Measurements from ENCODE around the gene FBLN5.
A peak's percentile ranks its signal among the peaks of the same experiment; 100 is the strongest.
"Not testable (repeated sequence)": the region's sequence is repeated elsewhere in the genome, so short reads cannot be mapped to it uniquely, and the experiment has no call there.

The FBLN5 gene

GRCh38 chr14:91911474-91912032 lies 35.9 kb downstream of the FBLN5 start:
- DNase-seq (ENCODE audit: extremely low spot score, insufficient read length, low read depth) (peak; percentile 11), FAIRE-seq (peak; percentile 73)

DNA sequence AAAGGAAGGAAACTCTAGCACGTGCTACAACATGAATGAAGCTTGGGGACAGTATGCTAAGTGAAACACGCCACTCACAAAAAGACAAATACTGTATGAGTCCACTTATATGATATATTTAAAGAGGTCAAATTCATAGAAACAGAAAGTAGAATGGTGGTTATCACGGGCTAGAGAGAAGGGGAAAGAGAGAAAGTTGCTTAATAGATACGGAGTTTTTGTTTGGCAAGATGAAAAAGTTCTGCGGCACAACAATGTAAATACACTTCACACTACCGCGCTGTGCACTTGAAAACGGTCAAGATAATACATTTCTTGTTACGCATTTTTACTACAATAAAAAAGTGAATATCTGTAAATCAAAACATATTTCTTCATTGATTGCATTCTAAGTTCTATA lies 37.3 kb downstream of the FBLN5 start:
- FAIRE-seq (no peak), DNase-seq (ENCODE audit: extremely low spot score, insufficient read length, low read depth) (no peak)

DNA sequence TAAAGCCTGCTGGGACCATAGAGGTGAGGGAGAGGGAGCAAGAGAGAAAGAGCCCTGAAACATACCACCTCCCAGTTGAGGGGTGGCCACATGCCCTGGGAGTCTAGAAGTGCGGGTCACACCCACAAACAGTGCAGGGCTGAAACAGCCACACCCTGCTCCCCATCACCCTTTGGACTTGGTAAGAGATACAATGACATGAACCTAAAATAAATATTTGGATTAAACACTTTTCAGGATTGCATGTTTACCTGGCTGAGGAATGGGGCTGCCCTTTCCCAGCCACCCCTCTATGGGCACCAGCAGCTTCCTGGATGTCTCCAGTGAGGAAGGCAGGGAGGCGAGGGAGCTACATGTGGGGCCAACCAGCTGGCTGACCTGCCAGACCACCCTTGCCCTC lies 41.1 kb downstream of the FBLN5 start:
- no peak for FAIRE-seq
- no peak for DNase-seq (ENCODE audit: extremely low spot score, insufficient read length, low read depth)

DNA sequence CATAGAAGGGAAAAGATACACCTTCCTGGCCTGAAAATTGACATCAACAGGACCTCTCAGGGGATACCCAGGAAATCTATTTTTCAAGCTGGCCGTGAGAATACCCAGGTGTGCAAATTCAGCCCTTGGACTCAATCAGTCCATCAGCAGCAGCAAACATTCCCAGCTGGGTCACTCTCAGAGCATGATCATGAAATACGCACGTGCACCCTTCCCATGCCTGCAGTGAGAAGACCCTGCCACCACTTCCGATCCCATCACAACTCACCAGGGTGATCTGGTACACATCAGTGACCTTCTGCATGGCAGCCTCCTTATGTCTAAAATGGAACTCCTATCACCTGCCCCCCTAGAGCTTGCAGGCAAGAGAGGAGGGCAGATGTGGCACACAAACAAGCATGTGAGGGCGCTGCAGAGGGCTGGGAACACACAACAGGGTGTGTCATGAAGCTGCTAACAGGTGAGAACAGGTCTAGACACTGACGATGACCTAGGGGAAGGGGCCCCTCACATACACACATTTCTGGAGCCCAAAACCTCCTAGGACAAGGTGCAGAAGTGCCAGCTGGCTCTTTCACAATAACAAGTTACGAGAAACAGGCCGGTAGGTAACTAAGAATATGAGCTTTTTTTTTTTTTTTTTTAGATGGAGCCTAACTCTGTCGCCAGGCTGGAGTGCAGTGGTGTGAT lies 42.4 kb downstream of the FBLN5 start:
- FAIRE-seq (no peak), DNase-seq (ENCODE audit: extremely low spot score, insufficient read length, low read depth) (no peak)

- FAIRE-seq (no peak), DNase-seq (ENCODE audit: extremely low spot score, insufficient read length, low read depth) (no peak)
Measured at GRCh38 chr14:91904483-91904882, 43.0 kb downstream of the FBLN5 start.

DNA sequence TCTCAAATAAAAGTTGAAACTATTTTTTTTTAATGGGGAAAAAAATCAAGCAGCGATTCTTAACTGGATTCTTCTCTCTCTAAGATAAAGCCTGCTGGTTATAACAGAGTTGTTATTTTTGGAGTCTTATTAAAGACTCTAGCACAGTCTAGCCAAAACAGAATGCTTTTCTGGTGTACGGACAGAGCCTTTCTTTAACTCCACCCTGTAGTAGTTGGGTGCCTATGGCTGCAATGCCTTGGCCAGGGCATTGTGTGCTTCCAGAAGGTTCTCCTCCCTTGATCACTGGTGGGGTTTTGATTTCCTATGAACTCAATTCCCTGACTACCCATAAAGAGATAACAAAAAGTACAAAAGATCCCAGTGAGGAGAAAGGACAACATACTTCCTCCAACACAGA lies 44.4 kb downstream of the FBLN5 start:
- DNase-seq (ENCODE audit: extremely low spot score, insufficient read length, low read depth) (no peak), FAIRE-seq (no peak)

DNA sequence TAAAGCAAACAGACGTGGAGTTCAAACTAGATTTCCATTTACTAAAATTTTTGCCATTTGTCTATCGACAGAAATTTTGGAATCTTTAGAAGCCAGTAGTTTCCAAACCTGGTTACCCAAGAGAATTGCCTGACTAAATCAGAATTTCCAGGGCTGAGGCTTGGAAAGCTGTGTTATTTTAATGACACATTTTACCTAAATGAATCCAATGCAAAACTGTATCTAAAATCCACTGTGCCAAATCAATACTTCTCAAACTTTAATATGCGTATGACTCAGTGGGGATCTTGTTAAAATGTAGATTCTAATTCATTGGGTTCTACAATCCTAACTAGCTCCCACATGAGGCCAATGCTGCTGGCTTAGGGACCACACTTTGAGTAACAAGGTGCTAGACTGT lies 45.2 kb downstream of the FBLN5 start:
- DNase-seq (ENCODE audit: extremely low spot score, insufficient read length, low read depth) (no peak), FAIRE-seq (no peak)

DNA sequence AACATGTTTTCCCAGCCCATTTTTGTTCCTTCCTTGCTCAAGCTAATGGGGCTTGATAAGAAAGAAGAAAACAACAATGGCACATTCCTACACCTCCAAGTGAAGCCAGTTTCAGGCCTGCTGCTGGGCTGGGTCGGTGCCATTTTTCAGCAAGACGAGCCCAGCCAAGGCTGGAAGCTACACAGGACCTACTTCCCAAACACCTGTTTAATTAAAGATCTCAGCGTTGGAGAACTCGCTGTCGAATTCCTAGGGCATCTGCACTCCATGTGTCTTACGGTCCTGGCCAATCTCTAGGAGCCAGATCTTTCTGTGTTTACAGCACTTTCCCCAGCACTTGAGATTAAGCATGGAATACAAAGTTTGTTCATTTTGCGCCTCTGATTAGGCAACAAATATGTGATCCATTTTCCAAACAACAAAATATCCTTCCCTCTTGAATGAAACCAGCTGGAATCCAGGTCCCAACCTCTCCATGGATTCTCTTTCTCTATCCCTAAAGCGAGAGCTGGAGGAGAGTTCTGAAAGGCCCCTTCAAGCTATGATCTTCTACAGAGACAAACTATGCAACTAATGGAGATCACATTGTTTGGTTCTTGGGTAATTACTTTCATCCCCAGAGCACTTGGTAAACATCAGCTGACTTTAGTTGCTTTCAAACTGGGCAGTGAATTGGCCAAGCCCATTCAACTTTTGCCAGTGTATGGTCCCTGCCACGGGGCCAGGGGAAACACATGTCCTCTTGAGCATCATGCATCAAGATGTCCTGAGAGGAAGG lies 45.9 kb downstream of the FBLN5 start:
- DNase-seq (ENCODE audit: extremely low spot score, insufficient read length, low read depth) = no peak
- FAIRE-seq = no peak

- no peak for FAIRE-seq
Measured at GRCh38 chr14:91899806-91900205, 47.7 kb downstream of the FBLN5 start.

DNA sequence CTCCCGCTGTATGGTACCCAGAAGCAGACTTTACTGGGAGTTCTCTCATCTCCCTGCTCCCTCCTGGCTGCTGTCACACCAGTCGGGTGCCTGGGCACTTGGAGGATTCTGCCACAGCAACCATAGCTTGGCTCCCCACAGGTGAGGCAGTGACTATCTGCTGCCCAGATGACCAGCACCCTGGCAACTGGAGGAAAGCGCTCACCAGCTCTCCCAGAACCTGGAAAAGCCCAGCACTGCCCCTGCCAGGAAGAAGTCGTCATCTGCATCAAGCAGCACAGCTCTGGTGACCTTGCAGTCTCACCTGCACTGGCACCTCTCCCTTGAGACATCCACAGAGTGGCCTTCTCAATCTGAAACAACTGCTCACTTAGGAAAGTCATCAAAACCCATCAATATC lies 48.3 kb downstream of the FBLN5 start:
- FAIRE-seq = no peak
- no peak for DNase-seq (ENCODE audit: extremely low spot score, insufficient read length, low read depth)

More at GRCh38 chr14:91899806-91900205, 47.7 kb downstream of the FBLN5 start:
- no peak for DNase-seq (ENCODE audit: extremely low spot score, insufficient read length, low read depth)

DNA sequence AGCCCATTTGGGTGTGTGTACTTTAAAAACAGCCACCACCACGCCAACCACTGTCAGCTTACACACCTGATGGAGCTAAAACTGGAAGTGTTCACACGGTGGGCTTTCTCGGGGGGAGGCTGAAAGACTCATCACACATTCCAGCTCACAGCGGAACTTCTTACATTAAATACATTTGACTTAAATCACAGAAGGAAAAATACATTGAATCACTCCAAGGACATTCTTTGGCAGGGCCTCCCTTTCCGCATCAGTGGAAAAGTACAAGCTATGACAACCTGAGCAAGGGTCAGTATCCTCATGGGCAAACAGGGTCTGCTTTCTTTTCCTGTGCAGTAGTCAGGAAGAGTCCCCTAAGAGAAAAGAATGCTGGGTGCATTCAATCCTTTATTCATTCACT lies 49.1 kb downstream of the FBLN5 start:
- DNase-seq (ENCODE audit: extremely low spot score, insufficient read length, low read depth) (no peak), FAIRE-seq (no peak)

DNA sequence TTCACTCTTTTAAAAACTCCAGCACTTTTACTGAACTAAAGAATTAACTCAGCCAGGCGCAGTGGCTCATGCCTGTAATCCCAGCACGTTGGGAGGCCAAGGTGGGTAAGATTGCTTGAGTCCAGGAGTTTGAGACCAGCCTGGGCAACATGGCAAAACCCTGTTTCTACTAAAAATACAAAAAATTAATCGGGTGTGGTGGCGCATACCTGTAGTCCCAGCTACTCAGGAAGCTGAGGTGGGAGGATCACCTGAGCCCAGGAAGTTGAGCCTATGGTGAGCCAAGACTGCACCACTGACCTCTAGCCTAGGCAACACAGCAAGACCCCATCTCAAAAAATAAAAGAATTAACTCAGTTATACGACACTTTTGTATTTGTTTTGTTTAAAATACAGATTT lies 49.8 kb downstream of the FBLN5 start:
- FAIRE-seq; DNase-seq (ENCODE audit: extremely low spot score, insufficient read length, low read depth): not testable (repeated sequence)

GRCh38 chr14:91897106-91897701 lies 50.3 kb downstream of the FBLN5 start:
- no peak for FAIRE-seq
- no peak for DNase-seq (ENCODE audit: extremely low spot score, insufficient read length, low read depth)

DNA sequence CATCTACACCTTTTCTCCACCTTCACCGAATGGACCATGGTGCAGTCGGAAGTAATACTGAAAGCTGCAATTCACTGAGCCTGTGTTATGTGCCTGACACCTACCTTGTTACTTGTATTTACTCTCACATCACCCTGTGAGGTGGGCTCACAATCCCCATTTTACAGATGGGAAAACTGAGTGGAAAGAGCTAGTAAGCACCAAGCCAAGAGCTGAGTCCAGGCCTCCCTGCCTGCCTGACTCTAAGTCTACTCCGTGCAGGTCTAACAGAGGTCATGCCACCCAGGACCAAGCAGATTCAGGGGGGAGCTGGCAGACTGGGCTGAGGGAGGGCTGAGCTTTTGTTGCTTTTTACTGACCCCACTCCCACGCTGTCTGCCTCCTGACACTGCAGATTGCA lies 51.1 kb downstream of the FBLN5 start:
- DNase-seq (ENCODE audit: extremely low spot score, insufficient read length, low read depth) (no peak), FAIRE-seq (no peak)

GRCh38 chr14:91893669-91894068 lies 53.8 kb downstream of the FBLN5 start:
- FAIRE-seq (no peak), DNase-seq (ENCODE audit: extremely low spot score, insufficient read length, low read depth) (no peak)

- FAIRE-seq = peak; percentile 38
Measured at GRCh38 chr14:91893007-91893406, 54.5 kb downstream of the FBLN5 start.

DNA sequence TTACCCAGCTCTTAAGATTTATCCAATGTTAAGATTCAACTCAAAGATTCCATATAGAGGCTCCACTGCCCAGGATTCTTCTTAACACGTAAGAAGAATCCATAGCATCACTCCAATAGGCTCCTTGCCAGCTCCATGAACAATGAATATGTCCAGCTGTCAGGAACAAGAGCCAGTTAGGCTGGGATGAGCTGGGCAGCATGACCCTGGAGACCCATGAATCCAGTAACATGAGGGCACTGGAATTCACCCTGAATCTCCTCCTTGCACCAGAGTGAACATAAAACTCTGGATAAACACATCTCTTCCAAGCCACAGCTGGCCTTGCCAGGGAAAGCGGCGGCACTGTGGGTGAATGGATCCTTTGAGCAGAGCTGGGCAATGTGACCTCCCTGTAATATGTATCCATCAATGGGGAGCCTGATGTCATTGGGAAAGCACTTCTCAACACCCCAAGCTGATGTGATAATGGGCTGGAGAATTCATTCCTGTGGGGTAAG lies 55.7 kb downstream of the FBLN5 start:
- DNase-seq (ENCODE audit: extremely low spot score, insufficient read length, low read depth) (no peak), FAIRE-seq (no peak)

More at GRCh38 chr14:91893007-91893406, 54.5 kb downstream of the FBLN5 start:
- no peak for DNase-seq (ENCODE audit: extremely low spot score, insufficient read length, low read depth)

DNA sequence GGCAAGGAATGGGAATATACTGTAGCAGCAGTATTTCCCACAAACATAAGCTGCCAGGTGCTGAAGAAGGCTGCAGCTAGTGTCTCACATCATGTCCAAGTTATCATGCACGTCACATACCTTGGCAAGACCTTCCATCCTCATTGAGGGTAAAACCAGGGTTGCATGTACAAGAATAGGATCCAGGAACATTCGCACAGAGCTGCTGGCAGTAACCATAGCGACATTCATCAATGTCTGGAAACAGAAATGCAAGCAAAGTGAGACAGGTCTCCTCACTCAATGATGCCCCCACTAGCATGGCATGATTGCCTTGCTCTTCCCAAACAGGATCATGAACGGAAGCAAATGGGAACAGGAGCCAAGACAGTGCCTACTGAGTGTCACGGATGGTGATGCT lies 56.4 kb downstream of the FBLN5 start:
- DNase-seq (ENCODE audit: extremely low spot score, insufficient read length, low read depth) (no peak), FAIRE-seq (no peak)

DNA sequence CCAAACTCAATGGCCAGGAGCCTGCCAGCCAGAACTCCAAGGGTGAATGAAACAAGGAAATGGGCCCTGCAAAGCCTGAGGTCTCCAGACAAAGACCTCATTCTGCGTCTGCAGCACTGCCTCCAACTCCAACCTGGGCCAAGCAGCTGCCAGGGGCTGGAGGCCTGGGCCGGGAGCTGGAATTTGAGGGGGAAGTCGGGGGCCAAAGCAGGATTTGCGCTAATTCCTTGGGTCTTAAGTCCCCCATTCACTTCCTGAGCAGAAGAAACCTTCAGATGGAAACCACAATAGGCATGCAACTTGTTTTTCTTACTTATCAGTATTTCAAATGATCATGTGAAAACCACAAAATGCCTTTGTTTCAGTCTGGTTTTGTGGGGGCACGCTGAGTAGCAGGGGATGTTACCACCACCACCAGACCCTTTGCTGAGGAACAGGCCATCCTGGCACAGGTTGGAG lies 57.2 kb downstream of the FBLN5 start:
- DNase-seq (ENCODE audit: extremely low spot score, insufficient read length, low read depth) (no peak), FAIRE-seq (no peak)

GRCh38 chr14:91889477-91890211 lies 57.9 kb downstream of the FBLN5 start:
- DNase-seq (ENCODE audit: extremely low spot score, insufficient read length, low read depth) (no peak), FAIRE-seq (no peak)

Measured in GM18507 (cell line).